GM19372 (cell line): ENCODE data around the gene TBC1D2.

ENCODE experiments used
- ATAC-seq: cut with Tn5 transposase; IDR thresholded peaks from one replicate; pipeline ENCODE4 v1.9.1; 2021; ENCODE audit warnings: mild to moderate bottlenecking, low read depth, moderate library complexity; ENCODE audit not compliant: unreplicated experiment

TBC1D2 gene

GRCh38 chr9:98220911-98221310 is 34.5 kb downstream of the TBC1D2 start:
- no peak for ATAC-seq

GRCh38 chr9:98219794-98220370 is 35.6 kb downstream of the TBC1D2 start:
- ATAC-seq, result no peak

- ATAC-seq, result no peak
These were observed 36.1 kb downstream of the TBC1D2 start for GRCh38 chr9:98219364-98219716.

- no peak for ATAC-seq
These were observed 36.7 kb downstream of the TBC1D2 start for GRCh38 chr9:98218562-98219363.

GRCh38 chr9:98217255-98217654 is 38.2 kb downstream of the TBC1D2 start:
- no peak for ATAC-seq

- no peak for ATAC-seq
These were observed 39.1 kb downstream of the TBC1D2 start for GRCh38 chr9:98216391-98216790.

GRCh38 chr9:98215821-98216220 is 39.6 kb downstream of the TBC1D2 start:
- ATAC-seq, result no peak

GRCh38 chr9:98215271-98215670 is 40.2 kb downstream of the TBC1D2 start:
- no peak for ATAC-seq

- ATAC-seq, result no peak
These were observed 40.6 kb downstream of the TBC1D2 start for GRCh38 chr9:98214811-98215210.

GRCh38 chr9:98211260-98211659 is 44.2 kb downstream of the TBC1D2 start:
- no peak for ATAC-seq

GRCh38 chr9:98210435-98210834 is 45.0 kb downstream of the TBC1D2 start:
- ATAC-seq, result no peak

GRCh38 chr9:98209530-98209929 is 45.9 kb downstream of the TBC1D2 start:
- ATAC-seq, result no peak

GRCh38 chr9:98208635-98209034 is 46.8 kb downstream of the TBC1D2 start:
- no peak for ATAC-seq

- no peak for ATAC-seq
These were observed 47.8 kb downstream of the TBC1D2 start for GRCh38 chr9:98207606-98208005.

- ATAC-seq, result no peak
These were observed 48.7 kb downstream of the TBC1D2 start for GRCh38 chr9:98206754-98207153.

GRCh38 chr9:98204692-98205091 is 50.8 kb downstream of the TBC1D2 start:
- no peak for ATAC-seq

GRCh38 chr9:98203153-98203552 is 52.3 kb downstream of the TBC1D2 start:
- ATAC-seq, result no peak

GRCh38 chr9:98202252-98202651 is 53.2 kb downstream of the TBC1D2 start:
- ATAC-seq, result no peak

GRCh38 chr9:98201749-98202148 is 53.7 kb downstream of the TBC1D2 start:
- ATAC-seq, result no peak

- no peak for ATAC-seq
These were observed 54.3 kb downstream of the TBC1D2 start for GRCh38 chr9:98201102-98201501.

GRCh38 chr9:98199388-98200033 is 55.9 kb downstream of the TBC1D2 start:
- no peak for ATAC-seq

GRCh38 chr9:98195671-98196070 is 59.8 kb downstream of the TBC1D2 start:
- no peak for ATAC-seq
